DOHH2 (cell line): Measurements from ENCODE around the gene ZNF444.

Source experiments
- EZH2phosphoT487 ChIP-seq: fragments of 200-600 bp; sonication (generic); IDR thresholded peaks from 2 replicates; pipeline ENCODE4 v1.6.1; 2017; ENCODE audit warnings: borderline replicate concordance, mild to moderate bottlenecking, antibody characterized with exemption, low read length, moderate library complexity, mixed read lengths
- TF ChIP-seq, protein P1 (sequence below): fragments of 200-600 bp; sonication (generic); IDR thresholded peaks from one replicate; pipeline ENCODE4 v1.5.1; 2014; ENCODE audit warnings: antibody characterized with exemption, mild to moderate bottlenecking, low read depth, low read length; ENCODE audit not compliant: poor library complexity, severe bottlenecking

DNA sequence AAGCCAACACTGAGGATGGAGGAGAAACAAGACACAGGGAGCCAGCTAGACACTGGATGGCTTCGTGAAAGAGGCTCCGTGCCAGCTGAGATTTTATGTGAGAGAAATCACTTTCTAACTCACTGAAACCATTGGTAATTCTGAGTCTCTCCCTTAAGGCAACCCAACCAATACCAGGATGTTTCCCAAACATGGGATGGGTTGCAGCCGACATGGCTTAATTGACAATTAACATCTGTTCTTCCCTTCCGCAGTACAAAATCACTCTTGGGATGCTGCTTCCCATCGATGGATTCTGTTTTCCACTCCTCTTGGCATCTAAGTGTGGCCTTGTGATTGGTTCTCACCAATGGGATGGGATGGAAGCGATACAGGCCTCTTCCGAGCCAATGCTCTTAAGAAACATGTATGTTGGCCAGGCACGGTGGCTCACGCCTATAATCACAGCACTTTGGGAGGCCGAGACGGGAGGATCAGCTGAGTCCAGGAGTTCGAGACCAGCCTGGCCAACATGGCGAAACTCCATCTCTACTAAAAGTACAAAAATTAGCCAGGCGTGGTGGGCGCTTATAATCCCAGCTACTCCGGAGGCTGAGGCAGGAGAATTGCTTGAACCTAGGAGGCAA, 17.7 kb upstream of the ZNF444 start:
- TF ChIP-seq, protein P1, sequence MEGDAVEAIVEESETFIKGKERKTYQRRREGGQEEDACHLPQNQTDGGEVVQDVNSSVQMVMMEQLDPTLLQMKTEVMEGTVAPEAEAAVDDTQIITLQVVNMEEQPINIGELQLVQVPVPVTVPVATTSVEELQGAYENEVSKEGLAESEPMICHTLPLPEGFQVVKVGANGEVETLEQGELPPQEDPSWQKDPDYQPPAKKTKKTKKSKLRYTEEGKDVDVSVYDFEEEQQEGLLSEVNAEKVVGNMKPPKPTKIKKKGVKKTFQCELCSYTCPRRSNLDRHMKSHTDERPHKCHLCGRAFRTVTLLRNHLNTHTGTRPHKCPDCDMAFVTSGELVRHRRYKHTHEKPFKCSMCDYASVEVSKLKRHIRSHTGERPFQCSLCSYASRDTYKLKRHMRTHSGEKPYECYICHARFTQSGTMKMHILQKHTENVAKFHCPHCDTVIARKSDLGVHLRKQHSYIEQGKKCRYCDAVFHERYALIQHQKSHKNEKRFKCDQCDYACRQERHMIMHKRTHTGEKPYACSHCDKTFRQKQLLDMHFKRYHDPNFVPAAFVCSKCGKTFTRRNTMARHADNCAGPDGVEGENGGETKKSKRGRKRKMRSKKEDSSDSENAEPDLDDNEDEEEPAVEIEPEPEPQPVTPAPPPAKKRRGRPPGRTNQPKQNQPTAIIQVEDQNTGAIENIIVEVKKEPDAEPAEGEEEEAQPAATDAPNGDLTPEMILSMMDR, result no peak
- no peak for TF ChIP-seq EZH2phosphoT487
